ENCODE results near the gene TUNAR.

Gene TUNAR

DNA sequence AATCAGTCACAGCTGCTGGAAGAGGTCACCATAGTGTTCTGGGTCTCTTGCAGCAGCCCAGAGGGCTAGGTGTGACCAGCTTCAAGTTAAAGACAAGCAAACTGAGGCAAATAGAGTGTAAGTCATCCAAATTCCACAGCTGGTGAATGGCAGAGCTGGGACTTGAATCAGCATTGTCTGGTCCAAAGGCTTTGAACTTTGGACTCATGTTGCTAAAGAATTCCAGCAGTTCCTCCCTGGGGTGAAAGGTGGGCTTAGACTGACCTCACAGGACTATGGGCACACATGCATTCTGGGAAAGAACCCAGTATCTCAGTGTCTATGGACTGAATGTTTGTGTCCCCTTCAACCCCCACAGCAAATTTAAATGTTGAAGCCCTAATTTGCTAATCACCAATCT lies 54.8 kb downstream of the TUNAR start:
- peaks cover 0 to 9% (median 4%) of the 10 kb centered on the region in 5 donors for H3K27me3 ChIP-seq (ENCODE audit: control insufficient read depth in 5 of 5, insufficient read depth in 4 of 5, low read length in 5 of 5)
- H3K36me3 ChIP-seq (ENCODE audit: control insufficient read depth in 5 of 5, insufficient read depth in 5 of 5, low read length in 5 of 5): no peaks in the 10 kb centered on the region
- no peaks in the 10 kb centered on the region for H3K4me1 ChIP-seq (ENCODE audit: control insufficient read depth in 5 of 5, insufficient read depth in 5 of 5, low read length in 5 of 5)
- no peak overlapping the region for H3K9ac ChIP-seq (ENCODE audit: low read length in 5 of 5)
- H3K4me3 ChIP-seq (ENCODE audit: low read depth in 1 of 5, low read length in 5 of 5): no peak overlapping the region
- no peak overlapping the region for H3K27ac ChIP-seq (ENCODE audit: low read depth, low read length)
- peaks cover 0 to 2% (median 0%) of the 10 kb centered on the region in 5 donors for H3K9me3 ChIP-seq (ENCODE audit: control insufficient read depth in 5 of 5, low read length in 5 of 5)

DNA sequence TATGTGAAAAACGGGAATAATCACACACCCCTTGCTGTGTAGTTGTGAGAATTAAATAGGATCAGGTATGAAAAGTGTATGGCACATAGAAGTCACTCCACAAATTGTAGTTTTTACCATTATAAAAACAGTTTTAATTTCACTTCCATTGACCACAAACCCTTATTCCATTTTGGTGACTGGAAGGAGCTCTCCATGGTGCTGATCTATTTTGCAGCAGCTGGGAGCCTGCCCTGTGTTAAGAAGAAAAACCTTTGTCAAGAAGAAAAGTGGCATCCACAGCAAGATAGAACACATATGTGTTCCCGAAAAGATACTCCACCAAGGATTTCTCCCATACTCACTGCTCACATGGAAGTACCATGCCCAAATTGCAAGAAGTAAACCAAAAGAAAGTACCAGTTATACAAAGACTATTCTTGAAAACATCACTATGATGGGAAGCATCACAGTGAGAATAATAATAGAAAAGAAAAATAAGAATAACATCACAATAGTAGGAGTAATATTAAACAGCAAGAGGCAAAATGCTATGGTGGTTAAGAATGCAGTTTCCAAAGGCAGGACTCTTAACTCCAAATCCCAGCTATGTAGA lies 58.7 kb downstream of the TUNAR start:
- Histone ChIP-seq H3K4me3 (ENCODE audit: low read depth in 1 of 5, low read length in 5 of 5) (no peak overlapping the region), H3K27me3 (ENCODE audit: control insufficient read depth in 5 of 5, insufficient read depth in 4 of 5, low read length in 5 of 5) (peaks cover 0 to 5% (median 0%) of the 10 kb centered on the region in 5 donors), H3K9me3 (ENCODE audit: control insufficient read depth in 5 of 5, low read length in 5 of 5) (peaks cover 0 to 12% (median 2%) of the 10 kb centered on the region in 5 donors), H3K36me3 (ENCODE audit: control insufficient read depth in 5 of 5, insufficient read depth in 5 of 5, low read length in 5 of 5) (no peaks in the 10 kb centered on the region), H3K4me1 (ENCODE audit: control insufficient read depth in 5 of 5, insufficient read depth in 5 of 5, low read length in 5 of 5) (no peaks in the 10 kb centered on the region), H3K9ac (ENCODE audit: low read length in 5 of 5) (no peak overlapping the region), H3K27ac (ENCODE audit: low read depth, low read length) (no peak overlapping the region)

DNA sequence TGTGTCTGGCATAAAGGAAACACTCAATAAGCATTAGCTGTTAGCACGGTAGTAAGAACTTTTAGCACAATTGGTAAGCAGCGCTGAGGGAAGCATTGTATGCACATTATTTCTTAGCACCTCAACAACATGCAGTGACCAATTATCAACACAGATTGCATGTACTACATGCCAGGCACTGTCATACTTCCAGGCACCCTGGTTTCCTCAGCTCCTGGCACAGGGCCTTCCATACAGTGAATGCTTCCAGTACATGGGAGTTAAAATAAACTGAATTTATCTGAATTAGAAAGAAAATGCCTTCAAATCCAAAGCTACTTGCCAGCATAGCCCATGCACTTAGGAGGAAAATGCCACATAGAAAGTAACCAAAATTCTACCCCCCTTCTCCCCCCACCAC lies 59.4 kb downstream of the TUNAR start:
- H3K4me3 ChIP-seq (ENCODE audit: low read depth in 1 of 5, low read length in 5 of 5): no peak overlapping the region
- H3K4me1 ChIP-seq (ENCODE audit: control insufficient read depth in 5 of 5, insufficient read depth in 5 of 5, low read length in 5 of 5): no peaks in the 10 kb centered on the region

DNA sequence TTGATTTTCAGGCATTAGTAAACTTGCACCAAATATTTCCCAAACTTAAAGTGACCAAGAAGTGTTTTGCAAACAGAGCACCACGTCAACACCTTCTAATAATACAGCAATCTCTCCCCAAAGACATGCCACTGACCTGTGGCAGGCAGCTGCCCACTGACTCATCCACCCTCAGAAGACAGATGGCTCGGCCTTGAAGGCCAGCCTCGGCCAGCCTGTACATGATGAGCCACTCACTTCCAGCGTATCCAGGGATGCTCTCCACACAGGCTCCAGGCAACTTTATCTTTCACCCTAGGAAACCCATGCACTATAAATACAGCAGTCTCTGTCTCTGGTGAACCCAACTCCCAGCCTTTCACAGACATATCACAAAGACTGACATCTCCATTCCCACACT lies 62.7 kb downstream of the TUNAR start:
- Histone ChIP-seq H3K27me3 (ENCODE audit: control insufficient read depth in 5 of 5, insufficient read depth in 4 of 5, low read length in 5 of 5) (peaks cover 0 to 5% (median 0%) of the 10 kb centered on the region in 5 donors), H3K4me3 (ENCODE audit: low read depth in 1 of 5, low read length in 5 of 5) (no peak overlapping the region), H3K9ac (ENCODE audit: low read length in 5 of 5) (no peak overlapping the region), H3K9me3 (ENCODE audit: control insufficient read depth in 5 of 5, low read length in 5 of 5) (peaks cover 0 to 22% (median 9%) of the 10 kb centered on the region in 5 donors), H3K27ac (ENCODE audit: low read depth, low read length) (no peak overlapping the region), H3K36me3 (ENCODE audit: control insufficient read depth in 5 of 5, insufficient read depth in 5 of 5, low read length in 5 of 5) (no peaks in the 10 kb centered on the region), H3K4me1 (ENCODE audit: control insufficient read depth in 5 of 5, insufficient read depth in 5 of 5, low read length in 5 of 5) (no peaks in the 10 kb centered on the region)

More for the DNA sequence above, 59.4 kb downstream of the TUNAR start:
- Histone ChIP-seq H3K9ac (ENCODE audit: low read length in 5 of 5) (no peak overlapping the region), H3K27me3 (ENCODE audit: control insufficient read depth in 5 of 5, insufficient read depth in 4 of 5, low read length in 5 of 5) (peaks cover 0 to 5% (median 0%) of the 10 kb centered on the region in 5 donors), H3K9me3 (ENCODE audit: control insufficient read depth in 5 of 5, low read length in 5 of 5) (peaks cover 0 to 13% (median 2%) of the 10 kb centered on the region in 5 donors), H3K36me3 (ENCODE audit: control insufficient read depth in 5 of 5, insufficient read depth in 5 of 5, low read length in 5 of 5) (no peaks in the 10 kb centered on the region), H3K27ac (ENCODE audit: low read depth, low read length) (no peak overlapping the region)

DNA sequence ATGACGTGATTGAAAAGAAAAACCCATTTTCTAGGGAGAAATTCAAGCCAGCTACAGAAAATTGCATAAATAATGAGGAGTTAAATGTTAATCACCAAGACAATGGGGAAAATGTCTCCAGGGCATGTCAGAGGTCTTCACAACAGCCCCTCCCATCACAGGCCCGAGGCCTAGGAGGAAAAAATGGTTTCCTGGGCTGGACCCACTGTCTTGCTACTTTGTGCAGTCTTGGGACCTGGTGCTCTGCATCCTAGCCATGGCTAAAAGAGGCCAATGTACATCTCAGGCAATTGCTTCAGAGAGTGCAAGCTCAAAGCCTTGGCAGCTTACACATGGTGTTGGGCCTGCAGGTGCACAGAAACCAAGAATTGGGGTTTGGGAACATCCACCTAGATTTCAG lies 65.3 kb downstream of the TUNAR start:
- Histone ChIP-seq H3K4me1 (ENCODE audit: control insufficient read depth in 5 of 5, insufficient read depth in 5 of 5, low read length in 5 of 5) (no peaks in the 10 kb centered on the region), H3K4me3 (ENCODE audit: low read depth in 1 of 5, low read length in 5 of 5) (no peak overlapping the region), H3K9me3 (ENCODE audit: control insufficient read depth in 5 of 5, low read length in 5 of 5) (peaks cover 0 to 22% (median 9%) of the 10 kb centered on the region in 5 donors), H3K27ac (ENCODE audit: low read depth, low read length) (no peak overlapping the region), H3K9ac (ENCODE audit: low read length in 5 of 5) (no peak overlapping the region), H3K36me3 (ENCODE audit: control insufficient read depth in 5 of 5, insufficient read depth in 5 of 5, low read length in 5 of 5) (no peaks in the 10 kb centered on the region), H3K27me3 (ENCODE audit: control insufficient read depth in 5 of 5, insufficient read depth in 4 of 5, low read length in 5 of 5) (peaks cover 0 to 8% (median 6%) of the 10 kb centered on the region in 5 donors)

DNA sequence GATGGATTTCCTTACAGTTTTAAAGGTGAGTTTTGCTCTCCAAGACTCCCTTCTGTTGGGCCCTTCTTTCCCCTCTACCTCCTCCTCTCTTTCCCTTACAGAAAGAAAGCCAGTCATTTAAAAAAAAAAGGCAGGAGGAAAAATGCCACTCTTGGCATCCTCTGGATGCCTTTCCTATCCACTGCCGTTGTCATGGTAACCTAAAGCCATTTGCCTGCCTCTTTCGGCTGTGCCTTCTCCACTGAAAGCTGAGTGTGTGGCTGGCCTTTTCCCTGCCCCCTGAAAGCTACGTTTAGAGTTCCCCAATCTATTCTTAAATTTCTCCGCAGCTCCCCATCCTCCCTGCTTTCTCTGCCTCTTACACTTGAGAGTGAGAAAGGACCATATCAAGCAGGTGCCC lies 67.1 kb downstream of the TUNAR start:
- Histone ChIP-seq H3K27me3 (ENCODE audit: control insufficient read depth in 5 of 5, insufficient read depth in 4 of 5, low read length in 5 of 5) (peaks cover 0 to 10% (median 7%) of the 10 kb centered on the region in 5 donors), H3K4me3 (ENCODE audit: low read depth in 1 of 5, low read length in 5 of 5) (no peak overlapping the region), H3K27ac (ENCODE audit: low read depth, low read length) (no peak overlapping the region), H3K4me1 (ENCODE audit: control insufficient read depth in 5 of 5, insufficient read depth in 5 of 5, low read length in 5 of 5) (no peaks in the 10 kb centered on the region), H3K9me3 (ENCODE audit: control insufficient read depth in 5 of 5, low read length in 5 of 5) (peaks cover 0 to 14% (median 6%) of the 10 kb centered on the region in 5 donors), H3K36me3 (ENCODE audit: control insufficient read depth in 5 of 5, insufficient read depth in 5 of 5, low read length in 5 of 5) (no peaks in the 10 kb centered on the region), H3K9ac (ENCODE audit: low read length in 5 of 5) (no peak overlapping the region)

DNA sequence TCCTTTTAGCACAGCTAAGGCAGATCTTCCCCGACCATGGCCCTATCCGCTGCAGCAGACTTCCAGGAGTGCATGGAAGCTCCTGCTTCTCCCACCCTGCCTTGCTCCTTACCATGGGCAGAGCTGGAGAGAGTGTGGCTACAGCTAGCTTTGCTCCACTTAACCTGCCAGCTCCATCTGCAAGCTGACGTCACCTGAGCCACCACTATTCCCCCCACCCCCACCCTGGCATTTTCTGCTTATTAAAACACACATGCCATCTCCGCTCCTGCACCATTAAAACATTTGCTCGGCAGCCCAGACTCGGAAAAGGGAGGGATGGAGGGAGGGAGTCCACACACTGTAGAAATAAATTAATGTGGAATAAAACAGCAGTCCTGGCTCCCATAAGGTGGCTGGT lies 67.8 kb downstream of the TUNAR start:
- H3K27me3 ChIP-seq (ENCODE audit: control insufficient read depth in 5 of 5, insufficient read depth in 4 of 5, low read length in 5 of 5): peaks cover 0 to 10% (median 7%) of the 10 kb centered on the region in 5 donors
- no peaks in the 10 kb centered on the region for H3K36me3 ChIP-seq (ENCODE audit: control insufficient read depth in 5 of 5, insufficient read depth in 5 of 5, low read length in 5 of 5)
- H3K4me3 ChIP-seq (ENCODE audit: low read depth in 1 of 5, low read length in 5 of 5): no peak overlapping the region
- no peak overlapping the region for H3K27ac ChIP-seq (ENCODE audit: low read depth, low read length)
- no peaks in the 10 kb centered on the region for H3K4me1 ChIP-seq (ENCODE audit: control insufficient read depth in 5 of 5, insufficient read depth in 5 of 5, low read length in 5 of 5)
- H3K9ac ChIP-seq (ENCODE audit: low read length in 5 of 5): no peak overlapping the region
- H3K9me3 ChIP-seq (ENCODE audit: control insufficient read depth in 5 of 5, low read length in 5 of 5): peaks cover 0 to 14% (median 6%) of the 10 kb centered on the region in 5 donors

DNA sequence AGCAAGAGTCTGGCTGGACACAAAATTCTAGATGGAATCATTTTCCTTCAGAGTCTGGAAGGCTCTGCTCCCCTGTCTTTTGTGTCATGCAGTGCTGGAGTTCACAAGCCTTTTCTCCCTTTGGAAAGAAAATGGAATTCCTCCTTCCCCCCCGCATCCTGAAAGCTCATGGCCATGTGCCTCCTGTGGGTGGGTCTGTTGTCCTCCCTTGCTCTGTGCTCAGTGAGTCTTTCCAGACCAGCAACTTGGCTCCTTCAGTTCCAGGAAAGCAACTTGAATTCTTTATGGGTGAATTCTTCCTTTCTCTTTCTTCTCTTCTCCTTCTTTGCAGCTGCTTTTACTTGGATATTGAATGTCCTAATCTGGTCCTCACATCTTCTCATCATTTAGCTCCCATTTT lies 70.2 kb downstream of the TUNAR start:
- no peak overlapping the region for H3K9ac ChIP-seq (ENCODE audit: low read length in 5 of 5)
- H3K27ac ChIP-seq (ENCODE audit: low read depth, low read length): no peak overlapping the region
- H3K4me1 ChIP-seq (ENCODE audit: control insufficient read depth in 5 of 5, insufficient read depth in 5 of 5, low read length in 5 of 5): no peaks in the 10 kb centered on the region
- peaks cover 0 to 11% (median 10%) of the 10 kb centered on the region in 5 donors for H3K27me3 ChIP-seq (ENCODE audit: control insufficient read depth in 5 of 5, insufficient read depth in 4 of 5, low read length in 5 of 5)
- no peaks in the 10 kb centered on the region for H3K36me3 ChIP-seq (ENCODE audit: control insufficient read depth in 5 of 5, insufficient read depth in 5 of 5, low read length in 5 of 5)
- H3K9me3 ChIP-seq (ENCODE audit: control insufficient read depth in 5 of 5, low read length in 5 of 5): peaks cover 0 to 8% (median 6%) of the 10 kb centered on the region in 5 donors
- no peak overlapping the region for H3K4me3 ChIP-seq (ENCODE audit: low read depth in 1 of 5, low read length in 5 of 5)

DNA sequence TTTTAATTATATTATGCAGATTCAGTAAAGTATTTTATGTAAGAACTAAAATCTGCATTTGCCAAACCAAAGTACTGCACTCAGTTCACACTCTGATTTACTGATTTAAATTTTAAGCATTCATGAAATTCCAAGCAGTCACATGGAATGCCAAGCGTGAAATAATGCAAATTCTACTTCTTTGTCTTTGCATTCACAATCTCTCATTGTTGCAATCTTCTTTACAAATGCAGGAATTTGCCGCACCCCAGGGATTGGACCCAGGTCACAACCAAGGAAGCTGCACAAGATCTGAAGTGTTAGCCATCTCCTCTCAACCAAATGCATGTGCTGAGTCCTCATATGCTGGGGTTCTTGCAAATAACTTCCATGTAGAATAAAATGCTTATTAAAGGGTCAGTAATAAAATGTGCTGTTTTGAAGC lies 71.9 kb downstream of the TUNAR start:
- Histone ChIP-seq H3K4me3 (ENCODE audit: low read depth in 1 of 5, low read length in 5 of 5) (no peak overlapping the region), H3K9ac (ENCODE audit: low read length in 5 of 5) (no peak overlapping the region), H3K9me3 (ENCODE audit: control insufficient read depth in 5 of 5, low read length in 5 of 5) (no peaks in the 10 kb centered on the region), H3K27ac (ENCODE audit: low read depth, low read length) (no peak overlapping the region), H3K4me1 (ENCODE audit: control insufficient read depth in 5 of 5, insufficient read depth in 5 of 5, low read length in 5 of 5) (no peaks in the 10 kb centered on the region), H3K27me3 (ENCODE audit: control insufficient read depth in 5 of 5, insufficient read depth in 4 of 5, low read length in 5 of 5) (peaks cover 0 to 18% (median 10%) of the 10 kb centered on the region in 5 donors), H3K36me3 (ENCODE audit: control insufficient read depth in 5 of 5, insufficient read depth in 5 of 5, low read length in 5 of 5) (no peaks in the 10 kb centered on the region)

DNA sequence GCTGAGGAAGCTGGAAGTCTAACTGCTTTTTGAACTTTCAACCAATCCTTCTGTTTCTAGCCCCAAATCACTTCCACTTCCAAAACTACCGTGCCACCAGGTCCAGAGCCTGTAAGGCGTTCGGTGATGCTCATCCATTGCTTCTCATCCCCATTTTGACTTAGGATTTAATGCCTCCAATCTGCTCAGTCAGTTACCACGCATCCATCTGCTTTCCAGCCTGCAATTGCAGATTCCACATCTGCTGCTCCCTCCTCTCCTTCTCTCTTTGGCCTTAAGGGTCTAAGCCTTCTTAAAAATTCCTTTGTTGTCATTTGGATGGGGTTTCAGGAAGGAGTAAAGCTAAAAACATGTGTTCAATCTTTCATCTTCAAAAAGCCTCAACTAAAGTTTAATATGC lies 74.7 kb downstream of the TUNAR start:
- H3K27me3 ChIP-seq (ENCODE audit: control insufficient read depth in 5 of 5, insufficient read depth in 4 of 5, low read length in 5 of 5): peaks cover 0 to 15% (median 10%) of the 10 kb centered on the region in 5 donors
- no peak overlapping the region for H3K27ac ChIP-seq (ENCODE audit: low read depth, low read length)
- H3K9me3 ChIP-seq (ENCODE audit: control insufficient read depth in 5 of 5, low read length in 5 of 5): no peaks in the 10 kb centered on the region
- H3K9ac ChIP-seq (ENCODE audit: low read length in 5 of 5): no peak overlapping the region
- H3K4me3 ChIP-seq (ENCODE audit: low read depth in 1 of 5, low read length in 5 of 5): no peak overlapping the region
- no peaks in the 10 kb centered on the region for H3K4me1 ChIP-seq (ENCODE audit: control insufficient read depth in 5 of 5, insufficient read depth in 5 of 5, low read length in 5 of 5)
- no peaks in the 10 kb centered on the region for H3K36me3 ChIP-seq (ENCODE audit: control insufficient read depth in 5 of 5, insufficient read depth in 5 of 5, low read length in 5 of 5)
